ENCODE results near the gene IFI44L.

The IFI44L gene

GRCh38 chr1:78619803-78620579, at the start of gene IFI44L:
Gene IFI44L, plus strand, starts transcription at chr1:78620448. Its CDS starts 7,468 bp downstream, at chr1:78627916.
- DNase-seq (ENCODE audit: low read depth), result peak; percentile 27

- DNase-seq (ENCODE audit: low read depth), result no peak
These were observed 49.7 kb upstream of the IFI44L start for GRCh38 chr1:78570539-78570938.

- no peak for DNase-seq (ENCODE audit: low read depth)
These were observed 42.8 kb upstream of the IFI44L start for GRCh38 chr1:78577257-78578100.

- DNase-seq (ENCODE audit: low read depth), result peak; percentile 39
These were observed 33.7 kb upstream of the IFI44L start for GRCh38 chr1:78586572-78586971.

GRCh38 chr1:78587211-78587610, 33.0 kb upstream of the IFI44L start:
- no peak for DNase-seq (ENCODE audit: low read depth)

GRCh38 chr1:78591971-78592370, 28.3 kb upstream of the IFI44L start:
- no peak for DNase-seq (ENCODE audit: low read depth)

DNA sequence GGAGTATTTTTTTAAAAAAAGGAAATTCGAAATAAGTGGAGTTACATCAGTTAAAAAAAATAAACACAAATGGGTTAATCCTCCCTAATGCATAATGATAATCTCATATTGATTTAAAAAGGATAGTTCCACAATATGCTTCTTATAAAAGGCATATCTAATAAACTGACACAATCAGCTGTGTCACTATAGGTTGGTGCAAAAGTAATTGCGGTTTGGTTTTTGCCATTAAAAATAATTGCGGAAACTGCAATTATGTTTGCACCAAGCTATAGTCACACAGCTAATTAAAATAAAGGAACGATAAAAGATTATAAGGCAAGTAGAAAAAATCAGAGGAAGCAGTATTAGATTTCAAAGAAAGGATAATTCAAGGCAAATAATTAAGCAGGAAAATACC, 21.0 kb upstream of the IFI44L start:
- DNase-seq (ENCODE audit: low read depth), result no peak

DNA sequence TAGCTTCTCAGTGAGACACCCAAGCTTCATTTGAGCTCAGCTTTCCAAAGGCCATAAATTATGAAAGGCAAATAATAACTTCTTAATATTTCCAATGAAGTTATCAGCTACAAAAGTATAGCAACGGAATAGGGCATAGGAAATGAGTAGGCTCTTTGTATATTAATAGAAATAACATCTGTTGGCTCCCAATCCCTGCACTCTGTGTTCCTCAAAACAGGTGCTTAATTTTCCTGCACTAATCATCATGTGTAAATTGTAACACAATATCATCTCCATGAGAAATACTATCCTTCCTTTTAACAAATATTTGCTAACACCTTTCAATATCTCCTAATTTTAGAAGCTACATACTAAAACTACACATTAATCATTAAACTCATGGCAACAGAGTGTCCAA, 19.2 kb upstream of the IFI44L start:
- DNase-seq (ENCODE audit: low read depth), result no peak

DNA sequence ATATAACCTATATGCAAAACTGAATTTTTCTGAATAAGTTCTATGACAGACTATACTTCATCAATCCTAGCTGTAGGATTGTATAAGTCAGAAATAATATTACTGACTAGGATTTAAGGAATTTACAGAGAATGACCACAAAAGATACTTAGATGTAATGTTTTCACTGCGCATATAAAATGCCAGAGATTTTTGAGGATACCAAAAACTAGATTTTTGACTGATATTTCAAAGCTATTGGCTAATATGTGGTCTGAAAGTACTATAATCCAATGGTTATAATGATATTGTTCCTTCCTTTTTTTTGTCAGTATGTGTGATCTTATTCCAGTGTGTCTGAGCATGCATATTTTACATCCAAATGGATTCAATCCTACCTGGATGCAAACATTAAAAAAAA, 17.0 kb upstream of the IFI44L start:
- DNase-seq (ENCODE audit: low read depth), result peak; percentile 48

DNA sequence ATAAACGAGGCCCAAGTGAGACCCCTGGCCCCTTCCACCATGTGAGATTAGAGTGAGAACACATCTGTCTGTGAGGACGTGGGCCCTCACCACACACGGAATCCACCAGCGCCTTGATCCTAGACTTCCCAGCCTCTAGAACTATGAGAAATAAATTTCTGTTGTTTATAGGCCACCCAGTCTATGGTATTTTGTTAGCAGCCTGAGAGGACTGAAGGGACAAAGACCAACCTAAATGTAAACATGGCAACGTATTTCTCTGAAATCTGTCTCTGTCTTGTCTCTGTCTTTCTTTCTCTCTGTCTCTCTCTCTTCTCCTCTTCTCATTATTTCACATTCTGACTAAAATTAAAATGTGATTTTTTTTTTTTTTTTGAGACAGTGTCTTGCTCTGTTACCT, 15.6 kb upstream of the IFI44L start:
- DNase-seq (ENCODE audit: low read depth), result no peak

- DNase-seq (ENCODE audit: low read depth), result no peak
These were observed 14.0 kb upstream of the IFI44L start for GRCh38 chr1:78606274-78606673.

DNA sequence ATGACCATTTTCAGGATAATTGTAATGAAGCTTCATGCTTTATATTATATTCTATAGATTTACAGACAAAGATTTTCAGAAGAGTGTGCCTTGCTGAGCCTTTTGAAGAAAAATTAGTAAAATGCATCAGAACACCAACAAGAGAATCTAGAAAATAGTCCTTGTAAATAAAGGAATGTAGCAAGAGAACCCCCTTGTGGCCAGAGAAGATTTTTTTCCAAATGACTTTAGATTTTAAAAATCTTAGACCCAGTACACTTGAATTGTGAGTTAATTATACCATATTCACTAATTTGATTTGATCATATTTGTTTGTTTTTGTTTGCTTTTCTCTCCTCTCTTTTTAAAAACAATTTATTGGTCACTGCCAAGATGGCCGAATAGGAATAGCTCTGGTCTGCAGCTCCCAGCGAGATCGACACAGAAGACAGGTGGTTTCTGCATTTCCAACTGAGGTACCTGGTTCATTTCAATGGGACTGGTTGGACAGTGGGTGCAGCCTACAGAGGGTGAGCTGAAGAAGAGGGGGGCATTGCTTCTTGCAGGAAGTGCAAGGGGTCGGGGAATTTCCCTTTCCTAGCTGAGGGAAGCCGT, 12.8 kb upstream of the IFI44L start:
- peak; percentile 23 for DNase-seq (ENCODE audit: low read depth)

- DNase-seq (ENCODE audit: low read depth), result no peak
These were observed 12.3 kb upstream of the IFI44L start for GRCh38 chr1:78607944-78608343.

GRCh38 chr1:78617615-78618026, 2.6 kb upstream of the IFI44L start:
- DNase-seq (ENCODE audit: low read depth), result peak; percentile 64

DNA sequence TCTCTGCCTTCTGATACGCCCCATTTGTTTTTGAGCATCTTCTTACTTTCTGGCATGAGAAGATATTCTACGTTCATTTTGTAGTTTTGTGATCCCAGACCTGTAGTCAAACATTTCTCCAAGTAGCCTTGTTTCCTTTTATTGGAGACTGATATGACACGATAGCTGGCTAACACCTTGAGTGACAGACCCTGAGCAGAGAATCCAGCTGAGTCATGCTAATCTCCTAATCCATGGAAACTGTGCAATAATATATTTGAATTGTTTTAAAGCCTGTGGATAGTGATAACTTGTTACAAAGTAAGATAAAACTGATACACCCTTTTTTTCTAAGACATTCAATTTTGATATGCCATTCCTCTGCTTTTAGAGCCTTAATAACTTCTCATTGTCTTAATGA, 1.2 kb upstream of the IFI44L start:
- DNase-seq (ENCODE audit: low read depth), result no peak

DNA sequence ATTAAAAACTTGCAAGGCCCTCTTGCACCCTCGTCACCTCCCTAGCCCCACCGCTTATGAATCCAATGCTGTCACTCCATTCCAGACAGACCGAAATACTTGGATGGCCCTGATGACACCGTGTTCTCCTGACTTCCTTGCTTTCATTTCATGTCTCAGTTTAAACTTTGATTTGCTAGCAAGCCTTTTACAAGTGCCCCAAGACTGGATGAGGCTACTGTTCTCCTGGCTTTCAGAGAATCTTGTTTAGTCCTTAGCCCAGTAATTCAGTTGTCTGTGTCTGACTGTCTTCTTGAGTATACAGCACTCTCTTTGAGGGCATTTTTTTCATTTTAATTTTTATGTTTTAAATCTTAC, 824 bp upstream of the IFI44L start:
- DNase-seq (ENCODE audit: low read depth), result no peak

DNA sequence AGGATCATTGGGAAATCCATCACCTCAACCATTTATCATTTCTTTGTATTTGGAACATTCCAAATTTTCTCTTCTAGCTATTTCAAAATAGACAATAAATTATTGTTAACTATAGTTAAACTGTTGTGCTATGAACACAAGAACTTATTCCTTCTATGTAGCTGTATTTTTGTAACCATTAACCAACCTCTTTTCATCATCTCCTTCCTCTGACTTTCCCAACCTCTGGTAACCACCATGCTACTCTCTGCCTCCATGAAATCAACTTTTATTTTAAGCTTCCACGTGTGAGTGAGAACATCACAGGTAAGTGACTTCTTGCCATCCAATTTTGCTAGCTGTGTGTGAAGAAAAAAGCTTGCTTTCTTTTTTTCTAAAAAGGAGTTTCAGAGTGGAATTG, 418 bp downstream of the IFI44L start:
- DNase-seq (ENCODE audit: low read depth), result no peak

DNA sequence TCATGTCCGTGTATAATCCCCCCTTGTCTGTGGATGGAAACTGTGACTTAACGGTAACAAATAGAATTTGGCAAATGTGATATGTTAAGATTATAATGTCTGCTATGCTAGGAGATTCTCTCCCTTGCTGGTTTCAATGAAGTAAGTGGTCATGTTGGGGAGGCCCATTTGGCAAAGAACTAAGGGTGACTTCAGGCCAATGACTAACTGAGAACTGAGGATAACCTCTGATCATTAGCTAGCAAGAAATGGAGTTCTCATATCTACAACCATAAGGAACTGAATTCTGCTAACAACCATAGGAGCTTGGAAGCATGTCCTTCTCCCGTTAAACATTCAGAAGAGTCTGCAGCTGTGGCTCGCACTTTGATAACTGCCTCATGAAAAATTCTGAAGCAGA, 2.3 kb downstream of the IFI44L start:
- DNase-seq (ENCODE audit: low read depth), result no peak

DNA sequence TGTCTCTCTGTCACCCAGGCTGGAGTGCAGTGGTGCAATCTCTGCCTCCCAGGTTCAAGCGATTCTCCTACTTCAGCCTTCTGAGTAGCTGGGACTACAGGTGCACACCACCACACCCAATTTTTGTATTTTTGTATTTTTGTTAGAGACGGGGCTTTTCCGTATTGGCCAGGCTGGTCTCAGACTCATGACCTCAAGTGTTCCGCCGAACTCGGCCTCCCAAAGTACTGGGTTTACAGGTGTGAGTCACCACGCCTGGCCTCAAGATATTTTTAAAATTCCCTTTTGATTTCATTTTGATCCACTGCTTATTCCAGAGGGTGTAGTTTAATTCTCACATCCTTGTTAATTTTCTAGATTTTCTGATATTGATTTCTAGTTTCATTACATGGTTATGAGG, 3.8 kb downstream of the IFI44L start:
- no peak for DNase-seq (ENCODE audit: low read depth)

- DNase-seq (ENCODE audit: low read depth), result no peak
These were observed 7.1 kb downstream of the IFI44L start for GRCh38 chr1:78627321-78627720.

DNA sequence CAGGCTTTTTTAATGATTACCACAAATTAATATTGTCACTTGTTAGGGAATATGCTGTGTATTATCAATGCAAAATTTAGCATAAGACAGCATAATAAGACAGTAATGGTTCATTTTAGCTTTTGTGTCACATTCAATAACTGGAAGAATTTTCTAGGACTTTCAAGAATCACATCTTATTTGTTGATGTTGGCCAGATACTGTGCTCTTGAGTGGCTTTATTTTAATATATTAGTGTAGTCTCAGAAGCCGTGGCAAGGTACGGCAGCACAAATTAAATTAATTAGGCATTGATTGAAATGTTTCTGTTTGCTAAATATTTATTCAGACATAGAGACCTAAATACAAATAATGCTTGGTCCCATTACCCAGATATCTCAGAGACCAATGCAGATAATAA, 10.4 kb downstream of the IFI44L start:
- DNase-seq (ENCODE audit: low read depth), result no peak

GRCh38 chr1:78633209-78633608, 13.0 kb downstream of the IFI44L start:
- DNase-seq (ENCODE audit: low read depth), result no peak

DNA sequence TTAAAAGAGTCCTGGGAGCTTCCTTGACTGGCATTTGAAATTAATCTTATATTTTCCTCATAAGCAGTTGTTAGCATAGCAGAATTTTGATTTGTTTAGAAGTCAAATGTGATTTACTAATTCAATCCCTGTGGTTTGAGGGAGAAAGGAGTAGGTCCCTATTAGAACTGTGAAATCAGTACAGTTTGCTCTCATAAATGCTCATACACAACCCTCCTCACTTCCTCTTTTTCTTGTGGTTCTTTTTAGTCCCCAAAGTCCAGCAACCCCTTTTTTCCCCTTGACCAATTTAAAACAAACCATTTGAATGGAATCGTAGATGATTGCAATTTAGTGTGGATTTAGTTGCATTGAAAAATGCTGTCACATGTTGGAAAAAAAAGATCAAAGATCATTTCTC, 20.2 kb downstream of the IFI44L start:
- DNase-seq (ENCODE audit: low read depth), result no peak
